Trophoblast cell (in vitro differentiated cells and primary cell): Measurements from ENCODE around the gene TIGIT.

Source experiments
- DNase-seq, 2 donors: peaks; one replicate each; pipeline ENCODE4 v3.0.0-alpha.2; 2016
- H2AFZ ChIP-seq: 2 replicates; pipeline ENCODE4 v1.6.1; 2013; ENCODE audit warnings: low read length, moderate library complexity, mild to moderate bottlenecking; ENCODE audit not compliant: insufficient read depth, poor library complexity
- H2AK5ac ChIP-seq: 2 replicates; pipeline ENCODE4 v1.6.1; 2013; ENCODE audit warnings: mild to moderate bottlenecking, low read length
- H2BK120ac ChIP-seq: 2 replicates; pipeline ENCODE4 v1.6.1; 2013; ENCODE audit warnings: low read length, mild to moderate bottlenecking, moderate library complexity; ENCODE audit not compliant: insufficient read depth, poor library complexity
- H2BK12ac ChIP-seq: 2 replicates; pipeline ENCODE4 v1.6.1; 2013; ENCODE audit warnings: mild to moderate bottlenecking, low read length, moderate library complexity
- H2BK5ac ChIP-seq: 2 replicates; pipeline ENCODE4 v1.6.1; 2013; ENCODE audit warnings: low read length, low read depth, moderate library complexity, mild to moderate bottlenecking; ENCODE audit not compliant: poor library complexity
- H3K14ac ChIP-seq: 2 replicates; pipeline ENCODE4 v1.6.1; 2013; ENCODE audit warnings: mild to moderate bottlenecking, low read length
- H3K18ac ChIP-seq: 2 replicates; pipeline ENCODE4 v1.6.1; 2013; ENCODE audit warnings: mild to moderate bottlenecking, low read length
- H3K23ac ChIP-seq: 2 replicates; pipeline ENCODE4 v1.6.1; 2013; ENCODE audit warnings: low read length
- H3K27ac ChIP-seq: 2 replicates; pipeline ENCODE4 v1.5.1; 2013; ENCODE audit warnings: low read depth, mild to moderate bottlenecking, inconsistent platforms, low read length, moderate library complexity
- H3K27me3 ChIP-seq: 2 replicates; pipeline ENCODE4 v1.6.1; 2013; ENCODE audit warnings: inconsistent platforms, mild to moderate bottlenecking, low read length, moderate library complexity; ENCODE audit not compliant: insufficient read depth
- H3K36me3 ChIP-seq, 2 experiments: 1 replicate in 1 of 2; 2 replicates in 1 of 2; pipeline ENCODE4 v1.6.1; 2013; ENCODE audit warnings: low read length in 2 of 2, mild to moderate bottlenecking in 2 of 2, moderate library complexity in 1 of 2; ENCODE audit not compliant: insufficient read depth in 2 of 2, control insufficient read depth in 1 of 2
- H3K4ac ChIP-seq: 2 replicates; pipeline ENCODE4 v1.6.1; 2013; ENCODE audit warnings: low read depth, mild to moderate bottlenecking, low read length, moderate library complexity
- H3K4me1 ChIP-seq, 2 experiments: 1 replicate in 1 of 2; 2 replicates in 1 of 2; pipeline ENCODE4 v1.6.1; 2013; ENCODE audit warnings: low read length in 2 of 2, mild to moderate bottlenecking in 2 of 2, moderate library complexity in 1 of 2; ENCODE audit not compliant: insufficient read depth in 2 of 2, control insufficient read depth in 1 of 2
- H3K4me2 ChIP-seq: 2 replicates; pipeline ENCODE4 v1.6.1; 2013; ENCODE audit warnings: inconsistent platforms, mild to moderate bottlenecking, low read length, moderate library complexity
- H3K4me3 ChIP-seq: 2 replicates; pipeline ENCODE4 v1.5.1; 2013; ENCODE audit warnings: mild to moderate bottlenecking, low read depth, low read length, inconsistent platforms
- H3K79me1 ChIP-seq: one replicate; pipeline ENCODE4 v1.6.1; 2013; ENCODE audit warnings: low read length
- H3K79me2 ChIP-seq: 2 replicates; pipeline ENCODE4 v1.6.1; 2013; ENCODE audit warnings: low read length, mild to moderate bottlenecking; ENCODE audit not compliant: control insufficient read depth, insufficient read depth, poor library complexity
- H3K9ac ChIP-seq: 2 replicates; pipeline ENCODE4 v1.6.1; 2013; ENCODE audit warnings: mild to moderate bottlenecking, low read length
- H3K9me3 ChIP-seq: 2 replicates; pipeline ENCODE4 v1.6.1; 2013; ENCODE audit warnings: low read depth, mild to moderate bottlenecking, control low read depth, inconsistent platforms, low read length; ENCODE audit not compliant: insufficient read depth
- H4K12ac ChIP-seq: 2 replicates; pipeline ENCODE4 v1.6.1; 2013; ENCODE audit warnings: low read depth, mild to moderate bottlenecking, low read length, moderate library complexity
- H4K8ac ChIP-seq: 2 replicates; pipeline ENCODE4 v1.6.1; 2013; ENCODE audit warnings: low read depth, mild to moderate bottlenecking, low read length, moderate library complexity
- H4K91ac ChIP-seq: one replicate; pipeline ENCODE4 v1.6.1; 2013; ENCODE audit warnings: low read depth, mild to moderate bottlenecking, low read length, moderate library complexity
- WGBS: extraction: QIAGEN DNeasy Blood & Tissue Kit; methylation state at CpG from one replicate; pipeline ENCODE4 v1.1.7; 2013; ENCODE audit warnings: missing lambda C conversion rate; ENCODE audit not compliant: insufficient read length, insufficient coverage; ENCODE audit errors: extremely low coverage; 5-methylcytosine and 5-hydroxymethylcytosine counted together

Gene TIGIT

DNA sequence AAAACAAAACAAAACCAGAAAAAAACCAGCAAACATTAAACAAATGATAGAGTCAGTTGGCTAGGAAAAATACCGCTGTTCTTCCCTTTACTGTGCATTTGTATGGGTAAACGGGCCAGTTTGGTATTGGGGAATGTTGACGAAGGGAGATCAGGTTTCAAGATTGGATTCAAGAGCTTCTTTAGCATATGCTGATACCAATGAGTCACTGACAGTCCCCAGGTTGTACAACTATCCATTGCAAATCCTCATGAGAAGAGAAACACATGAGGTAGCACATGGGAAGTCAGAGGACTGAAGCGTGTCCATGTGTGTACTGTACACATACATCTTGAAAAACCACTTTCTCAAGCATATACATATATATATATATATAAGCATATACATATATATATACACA, 25.6 kb downstream of the TIGIT start:
- no peak overlapping the region for H3K4me2 ChIP-seq
- H3K23ac ChIP-seq, result no peak overlapping the region
- no peak overlapping the region for H3K9ac ChIP-seq
- peak; percentile 46 to 68 for DNase-seq
- WGBS, result no CpG with 5 or more reads among the region's 4 CpGs
- no peaks in the 10 kb centered on the region for H3K79me1 ChIP-seq
- no peak overlapping the region for H2AK5ac ChIP-seq
- no peak overlapping the region for H4K91ac ChIP-seq
- no peak overlapping the region for H2BK5ac ChIP-seq
- H3K27ac ChIP-seq, result no peak overlapping the region
- no peak overlapping the region for H3K14ac ChIP-seq
- no peaks in the 10 kb centered on the region for H3K9me3 ChIP-seq
- no peak overlapping the region for H3K4me3 ChIP-seq
- H4K12ac ChIP-seq, result no peak overlapping the region
- H3K4ac ChIP-seq, result no peak overlapping the region
- peaks cover 0 to 4% of the 10 kb centered on the region in 2 experiments for H3K4me1 ChIP-seq
- H2BK12ac ChIP-seq, result no peak overlapping the region
- H3K79me2 ChIP-seq, result no peaks in the 10 kb centered on the region
- H3K27me3 ChIP-seq, result no peaks in the 10 kb centered on the region
- no peak overlapping the region for H4K8ac ChIP-seq
- no peaks in the 10 kb centered on the region for H3K36me3 ChIP-seq
- H2BK120ac ChIP-seq, result no peak overlapping the region
- H3K18ac ChIP-seq, result no peak overlapping the region
- H2AFZ ChIP-seq, result no peak overlapping the region

DNA sequence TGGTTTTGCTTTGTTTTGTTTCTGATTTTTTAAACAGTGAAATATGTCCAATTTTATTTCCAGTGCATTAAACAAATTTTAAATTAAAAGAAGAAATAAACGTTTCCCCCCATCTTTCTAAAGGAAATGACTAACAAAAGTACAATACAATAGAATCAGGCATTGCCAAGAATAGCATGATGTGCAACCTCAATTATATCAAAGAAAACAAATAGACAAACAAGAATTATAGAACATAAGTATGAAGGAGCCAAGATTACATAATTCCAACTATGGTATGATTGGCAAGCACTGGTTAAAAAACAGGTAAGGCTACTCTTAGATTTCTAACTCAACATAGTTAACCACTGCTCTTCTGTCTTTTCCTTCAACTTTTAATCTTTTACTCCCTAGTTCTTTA, 26.4 kb downstream of the TIGIT start:
- Histone ChIP-seq H3K4ac (no peak overlapping the region), H3K9me3 (no peaks in the 10 kb centered on the region), H3K27me3 (no peaks in the 10 kb centered on the region), H3K79me2 (no peaks in the 10 kb centered on the region), H3K9ac (no peak overlapping the region), H4K8ac (no peak overlapping the region), H4K91ac (no peak overlapping the region), H3K23ac (no peak overlapping the region), H3K36me3 (no peaks in the 10 kb centered on the region), H2AFZ (no peak overlapping the region), H3K4me2 (no peak overlapping the region), H4K12ac (no peak overlapping the region), H3K79me1 (no peaks in the 10 kb centered on the region), H2BK12ac (no peak overlapping the region), H3K4me1 (peaks cover 0 to 4% of the 10 kb centered on the region in 2 experiments), H3K14ac (no peak overlapping the region), H3K4me3 (no peak overlapping the region), H2BK120ac (no peak overlapping the region), H2BK5ac (no peak overlapping the region), H3K18ac (no peak overlapping the region), H2AK5ac (no peak overlapping the region), H3K27ac (no peak overlapping the region)
- DNase-seq, result no peak
- WGBS, result no CpG with 5 or more reads among the region's 1 CpG

DNA sequence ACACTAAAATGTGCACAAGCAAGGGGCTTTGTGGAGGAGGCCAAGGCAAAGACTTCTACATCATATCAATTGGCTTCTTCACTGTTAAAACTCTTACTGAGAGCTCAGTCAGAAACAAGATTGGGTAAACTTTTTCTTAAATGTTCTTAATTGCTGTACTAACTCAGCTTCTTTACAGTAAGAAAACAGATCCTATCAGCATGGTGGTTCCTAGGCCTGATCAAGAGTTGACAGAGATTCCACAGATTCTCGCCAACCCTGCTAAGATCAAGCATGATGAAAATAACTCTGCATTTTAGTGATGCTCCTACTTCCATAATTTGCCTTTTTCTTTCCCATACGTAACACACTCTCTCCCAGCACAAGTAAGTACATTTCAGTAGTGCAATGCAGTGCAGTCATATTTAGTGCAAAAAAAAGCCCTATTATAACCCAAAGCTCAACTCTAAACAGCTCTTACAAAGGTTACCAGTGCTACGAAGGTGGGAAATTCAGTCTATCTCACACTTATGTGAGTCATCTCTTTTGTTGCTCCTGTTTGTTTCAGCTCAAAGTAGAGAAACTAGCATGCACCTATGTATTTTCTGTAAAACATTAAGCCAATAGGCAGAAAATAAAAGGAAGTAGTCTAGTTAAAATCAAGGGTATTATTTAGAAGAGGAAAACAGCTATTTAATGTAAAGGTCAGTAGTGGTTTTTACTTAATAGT, 29.9 kb downstream of the TIGIT start:
- no peak overlapping the region for H4K8ac ChIP-seq
- no peak overlapping the region for H4K12ac ChIP-seq
- no CpG with 5 or more reads among the region's 3 CpGs for WGBS
- no peak overlapping the region for H4K91ac ChIP-seq
- no peaks in the 10 kb centered on the region for H3K27me3 ChIP-seq
- H3K27ac ChIP-seq, result no peak overlapping the region
- no peak overlapping the region for H3K4ac ChIP-seq
- H3K9ac ChIP-seq, result no peak overlapping the region
- no peak overlapping the region for H2BK12ac ChIP-seq
- no peak overlapping the region for H3K18ac ChIP-seq
- no peak overlapping the region for H3K14ac ChIP-seq
- no peak overlapping the region for H2BK120ac ChIP-seq
- H3K4me2 ChIP-seq, result no peak overlapping the region
- no peak overlapping the region for H2AK5ac ChIP-seq
- H3K36me3 ChIP-seq, result no peaks in the 10 kb centered on the region
- no peaks in the 10 kb centered on the region for H3K79me2 ChIP-seq
- peak; percentile 13 to 55 for DNase-seq
- no peak overlapping the region for H3K23ac ChIP-seq
- no peaks in the 10 kb centered on the region for H3K9me3 ChIP-seq
- no peaks in the 10 kb centered on the region for H3K4me1 ChIP-seq
- no peaks in the 10 kb centered on the region for H3K79me1 ChIP-seq
- H3K4me3 ChIP-seq, result no peak overlapping the region
- H2BK5ac ChIP-seq, result no peak overlapping the region
- no peak overlapping the region for H2AFZ ChIP-seq

DNA sequence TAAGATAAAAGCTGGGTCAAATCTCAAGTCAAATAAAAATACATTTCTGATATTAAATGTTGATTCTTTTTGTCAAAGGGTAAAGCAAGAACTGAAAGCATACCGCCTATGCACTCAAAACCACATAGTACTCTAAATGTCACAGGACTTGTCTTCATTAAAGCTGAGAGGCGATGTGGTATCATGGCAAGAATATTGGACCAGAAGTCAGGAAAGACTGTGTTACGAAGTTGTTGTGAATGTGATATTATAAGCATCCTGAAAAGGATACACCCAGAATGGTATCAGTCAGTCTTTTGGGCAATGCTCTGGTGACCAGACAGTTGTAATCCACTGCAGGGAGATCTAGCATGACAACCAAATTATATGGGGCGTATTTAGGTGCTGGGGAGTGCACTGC, 33.8 kb downstream of the TIGIT start:
- H2BK12ac ChIP-seq, result no peak overlapping the region
- H3K27me3 ChIP-seq, result no peaks in the 10 kb centered on the region
- no peaks in the 10 kb centered on the region for H3K4me1 ChIP-seq
- H2AFZ ChIP-seq, result no peak overlapping the region
- H3K79me1 ChIP-seq, result no peaks in the 10 kb centered on the region
- no peak overlapping the region for H3K4me3 ChIP-seq
- H4K12ac ChIP-seq, result no peak overlapping the region
- no peaks in the 10 kb centered on the region for H3K36me3 ChIP-seq
- H2BK120ac ChIP-seq, result no peak overlapping the region
- no peak overlapping the region for H2BK5ac ChIP-seq
- no peak overlapping the region for H3K4me2 ChIP-seq
- no peak overlapping the region for H3K9ac ChIP-seq
- H3K9me3 ChIP-seq, result no peaks in the 10 kb centered on the region
- WGBS, result no CpG with 5 or more reads among the region's 4 CpGs
- no peak overlapping the region for H3K27ac ChIP-seq
- H3K18ac ChIP-seq, result no peak overlapping the region
- no peak overlapping the region for H4K91ac ChIP-seq
- DNase-seq, result no peak
- H4K8ac ChIP-seq, result no peak overlapping the region
- no peak overlapping the region for H3K14ac ChIP-seq
- no peak overlapping the region for H3K23ac ChIP-seq
- no peak overlapping the region for H3K4ac ChIP-seq
- no peak overlapping the region for H2AK5ac ChIP-seq
- H3K79me2 ChIP-seq, result no peaks in the 10 kb centered on the region
